Upper lobe of left lung (tissue), 4 donors: ENCODE measurements around the gene CDH13.

ENCODE experiments used
- POLR2A ChIP-seq, 4 donors: fragments of 450-650 bp; IDR thresholded peaks; one replicate each; pipeline ENCODE4 v1.5.1; 2016 to 2017; ENCODE audit warnings: antibody characterized with exemption in 4 of 4, mild to moderate bottlenecking in 2 of 4
- TF ChIP-seq, protein P1 (sequence below), 6 experiments: fragments of 450-650 bp in 4 of 6; fragments of 200-600 bp in 2 of 6; sonication (generic) in 2 of 6; IDR thresholded peaks; one replicate each; pipeline ENCODE4 v1.5.1; 2016 to 2019; ENCODE audit warnings: antibody characterized with exemption in 6 of 6

DNA sequence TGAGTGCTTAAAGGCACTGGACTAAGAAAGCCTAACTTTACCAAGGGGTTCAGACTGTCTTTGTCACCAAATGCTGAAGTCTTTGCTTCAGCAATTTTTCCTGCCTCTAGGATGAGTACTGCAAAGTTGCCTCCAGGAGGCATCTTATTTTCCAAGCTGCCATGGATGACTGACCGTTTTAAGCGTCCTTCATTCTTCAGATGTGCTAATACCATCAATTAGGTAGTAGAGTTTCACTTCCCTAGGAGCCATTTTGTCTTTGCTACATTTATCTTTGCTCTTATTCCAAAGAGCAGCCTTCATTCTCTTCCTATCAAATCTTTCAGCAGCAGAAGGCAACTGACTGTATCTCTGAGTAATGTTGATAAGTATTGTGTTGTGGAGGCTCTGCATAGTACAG, 440.1 kb downstream of the CDH13 start:
- TF ChIP-seq, protein P1, sequence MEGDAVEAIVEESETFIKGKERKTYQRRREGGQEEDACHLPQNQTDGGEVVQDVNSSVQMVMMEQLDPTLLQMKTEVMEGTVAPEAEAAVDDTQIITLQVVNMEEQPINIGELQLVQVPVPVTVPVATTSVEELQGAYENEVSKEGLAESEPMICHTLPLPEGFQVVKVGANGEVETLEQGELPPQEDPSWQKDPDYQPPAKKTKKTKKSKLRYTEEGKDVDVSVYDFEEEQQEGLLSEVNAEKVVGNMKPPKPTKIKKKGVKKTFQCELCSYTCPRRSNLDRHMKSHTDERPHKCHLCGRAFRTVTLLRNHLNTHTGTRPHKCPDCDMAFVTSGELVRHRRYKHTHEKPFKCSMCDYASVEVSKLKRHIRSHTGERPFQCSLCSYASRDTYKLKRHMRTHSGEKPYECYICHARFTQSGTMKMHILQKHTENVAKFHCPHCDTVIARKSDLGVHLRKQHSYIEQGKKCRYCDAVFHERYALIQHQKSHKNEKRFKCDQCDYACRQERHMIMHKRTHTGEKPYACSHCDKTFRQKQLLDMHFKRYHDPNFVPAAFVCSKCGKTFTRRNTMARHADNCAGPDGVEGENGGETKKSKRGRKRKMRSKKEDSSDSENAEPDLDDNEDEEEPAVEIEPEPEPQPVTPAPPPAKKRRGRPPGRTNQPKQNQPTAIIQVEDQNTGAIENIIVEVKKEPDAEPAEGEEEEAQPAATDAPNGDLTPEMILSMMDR (IDR thresholded peaks at IDR 0.05) = no peak
- TF ChIP-seq POLR2A (IDR thresholded peaks at IDR 0.05) = no peak
